ENCODE measurements around the gene SLAMF9. TPM values are rescaled to one million over a fixed set of nuclear protein-coding genes. Genes with fewer than 3 reads are reported as not detected.

Gene SLAMF9
- total RNA-seq, 1 experiment from 2014 or later, result 0.36 TPM

DNA sequence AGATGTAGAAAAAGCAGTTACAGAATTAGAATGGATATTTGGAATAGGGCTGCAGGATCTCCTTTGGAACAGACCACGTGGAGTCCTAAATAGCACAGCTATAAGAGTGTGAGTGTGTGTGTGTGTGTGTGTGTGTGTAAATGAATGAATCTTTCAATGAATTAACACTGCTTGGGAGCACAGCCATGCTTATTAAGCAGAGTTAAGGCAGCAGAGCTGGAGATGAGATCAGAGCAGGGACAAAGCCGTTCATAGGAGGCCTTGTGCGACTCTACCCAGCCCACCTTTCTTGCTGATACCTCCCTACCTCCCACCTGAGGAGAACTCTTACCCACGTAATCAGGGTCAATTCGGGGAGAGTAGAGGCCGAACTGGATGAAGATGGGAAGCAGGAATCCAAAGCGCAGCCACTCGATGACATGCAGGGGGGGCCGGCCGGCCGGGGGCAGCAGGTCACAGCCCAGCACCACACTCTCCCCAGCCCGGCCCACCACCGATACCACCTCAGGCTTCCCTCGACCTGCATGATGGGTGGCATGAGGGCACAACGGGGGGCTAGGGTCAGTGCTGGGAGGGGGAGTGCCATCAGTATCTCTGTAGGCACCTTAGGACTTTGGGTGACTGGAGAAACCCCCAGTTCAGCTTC, 11.3 kb downstream of the SLAMF9 start:
- no peak for DNase-seq
- Histone ChIP-seq H3K27me3 (replicated peaks; ENCODE audit: control insufficient read depth, insufficient read depth, low read length) (no peaks in the 10 kb centered on the region), H3K4me3 (ENCODE audit: low read depth, low read length) (no peak overlapping the region), H3K36me3 (ENCODE audit: control insufficient read depth, insufficient read depth, low read length) (no peaks in the 10 kb centered on the region), H3K4me1 (peaks cover 58% of the 10 kb centered on the region), H3K9me3 (no peaks in the 10 kb centered on the region)
- Mint-ChIP-seq H3K27me3 (ENCODE audit: insufficient read depth, unreplicated experiment) (no peaks in the 10 kb centered on the region), H3K36me3 (ENCODE audit: insufficient read depth, unreplicated experiment) (peaks cover 10% of the 10 kb centered on the region), H3K4me1 (ENCODE audit: low read depth, unreplicated experiment) (peaks cover 59% of the 10 kb centered on the region), H3K9me3 (ENCODE audit: unreplicated experiment) (no peaks in the 10 kb centered on the region), H3K27ac (ENCODE audit: unreplicated experiment) (no peak overlapping the region), H3K4me3 (ENCODE audit: unreplicated experiment) (no peak overlapping the region)
- intact Hi-C loops (cut with micrococcal nuclease; ENCODE audit: unreplicated experiment), result no loop called here
- ChIA-PET CTCF (no interaction called here), POLR2A (no interaction called here)
- TF ChIP-seq, protein P1, sequence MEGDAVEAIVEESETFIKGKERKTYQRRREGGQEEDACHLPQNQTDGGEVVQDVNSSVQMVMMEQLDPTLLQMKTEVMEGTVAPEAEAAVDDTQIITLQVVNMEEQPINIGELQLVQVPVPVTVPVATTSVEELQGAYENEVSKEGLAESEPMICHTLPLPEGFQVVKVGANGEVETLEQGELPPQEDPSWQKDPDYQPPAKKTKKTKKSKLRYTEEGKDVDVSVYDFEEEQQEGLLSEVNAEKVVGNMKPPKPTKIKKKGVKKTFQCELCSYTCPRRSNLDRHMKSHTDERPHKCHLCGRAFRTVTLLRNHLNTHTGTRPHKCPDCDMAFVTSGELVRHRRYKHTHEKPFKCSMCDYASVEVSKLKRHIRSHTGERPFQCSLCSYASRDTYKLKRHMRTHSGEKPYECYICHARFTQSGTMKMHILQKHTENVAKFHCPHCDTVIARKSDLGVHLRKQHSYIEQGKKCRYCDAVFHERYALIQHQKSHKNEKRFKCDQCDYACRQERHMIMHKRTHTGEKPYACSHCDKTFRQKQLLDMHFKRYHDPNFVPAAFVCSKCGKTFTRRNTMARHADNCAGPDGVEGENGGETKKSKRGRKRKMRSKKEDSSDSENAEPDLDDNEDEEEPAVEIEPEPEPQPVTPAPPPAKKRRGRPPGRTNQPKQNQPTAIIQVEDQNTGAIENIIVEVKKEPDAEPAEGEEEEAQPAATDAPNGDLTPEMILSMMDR (IDR thresholded peaks at IDR 0.05; ENCODE audit: insufficient read depth in 1 of 2, low read depth in 1 of 2, low read length in 1 of 2, severe bottlenecking in 1 of 2, unreplicated experiment in 1 of 2), result no peak
- no TSS peak for BruUV-seq (replicated peaks)

DNA sequence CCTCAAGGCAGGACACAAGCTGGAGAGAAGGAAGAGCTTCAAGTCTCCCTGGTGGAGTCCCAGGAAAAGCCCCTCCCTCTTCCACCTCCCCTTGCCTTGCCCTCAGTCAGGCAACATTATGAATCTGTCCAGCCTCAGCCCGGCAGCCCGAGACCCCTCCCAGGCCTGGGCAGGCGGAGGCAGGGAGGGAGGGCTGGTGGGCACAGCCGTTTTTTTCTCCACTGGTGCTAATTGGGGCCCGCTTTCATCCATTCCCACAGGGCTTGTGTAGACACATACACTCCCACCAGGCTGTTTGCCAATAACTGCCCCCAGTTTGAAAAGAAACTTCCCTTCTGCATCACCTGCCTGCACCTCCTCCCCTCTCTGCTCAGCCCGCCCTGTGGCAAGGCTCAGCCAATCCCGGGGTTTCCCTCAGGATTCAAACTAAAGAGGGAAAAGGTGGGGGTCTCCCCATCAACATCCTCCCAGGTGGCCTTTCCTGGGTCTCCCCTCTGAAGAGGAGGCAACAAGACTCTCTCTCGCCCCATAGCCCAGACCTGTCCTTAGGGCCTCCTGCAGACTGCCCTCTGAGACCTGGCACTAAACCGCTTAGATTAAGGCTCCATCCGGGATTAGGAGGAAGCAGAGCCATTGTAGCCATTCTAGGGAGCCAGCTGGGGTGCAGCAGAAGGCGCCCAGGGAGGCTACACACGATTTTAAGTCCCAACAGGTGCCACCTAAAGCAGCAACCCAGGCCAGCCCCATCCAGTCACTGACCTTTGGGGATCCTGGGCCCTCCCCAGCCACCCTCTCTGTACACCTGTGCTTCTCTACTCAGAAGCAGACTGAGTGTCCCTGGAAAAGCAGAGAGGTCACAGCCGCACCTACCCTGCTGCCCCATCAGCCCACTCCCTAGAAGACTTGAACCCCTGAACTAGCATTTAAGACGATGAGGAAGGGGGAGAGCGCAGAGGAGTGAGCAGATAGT, 12.2 kb downstream of the SLAMF9 start:
- BruUV-seq (replicated peaks), result no TSS peak
- Mint-ChIP-seq H3K9me3 (ENCODE audit: unreplicated experiment) (no peaks in the 10 kb centered on the region), H3K36me3 (ENCODE audit: insufficient read depth, unreplicated experiment) (peaks cover 10% of the 10 kb centered on the region), H3K27ac (ENCODE audit: unreplicated experiment) (no peak overlapping the region), H3K27me3 (ENCODE audit: insufficient read depth, unreplicated experiment) (no peaks in the 10 kb centered on the region), H3K4me1 (ENCODE audit: low read depth, unreplicated experiment) (peaks cover 60% of the 10 kb centered on the region), H3K4me3 (ENCODE audit: unreplicated experiment) (peak overlapping the region; percentile 10)
- H3K27me3 ChIP-seq (replicated peaks; ENCODE audit: control insufficient read depth, insufficient read depth, low read length), result no peaks in the 10 kb centered on the region
- POLR2A ChIA-PET, result no interaction called here
- H3K9me3 ChIP-seq, result no peaks in the 10 kb centered on the region
- H3K4me1 ChIP-seq, result peaks cover 67% of the 10 kb centered on the region
- TF ChIP-seq, protein P1 (IDR thresholded peaks at IDR 0.05; ENCODE audit: insufficient read depth in 1 of 2, low read depth in 1 of 2, low read length in 1 of 2, severe bottlenecking in 1 of 2, unreplicated experiment in 1 of 2), result no peak
- intact Hi-C loops (cut with micrococcal nuclease; ENCODE audit: unreplicated experiment), result no loop called here
- H3K36me3 ChIP-seq (ENCODE audit: control insufficient read depth, insufficient read depth, low read length), result no peaks in the 10 kb centered on the region
- no peak for DNase-seq
- CTCF ChIA-PET, result interaction anchor here (10.1 kb wide), 1 partner anchor 64 kb away, joined by 129 read pairs; no protein-coding TSS in a partner anchor
- H3K4me3 ChIP-seq (ENCODE audit: low read depth, low read length), result no peak overlapping the region

DNA sequence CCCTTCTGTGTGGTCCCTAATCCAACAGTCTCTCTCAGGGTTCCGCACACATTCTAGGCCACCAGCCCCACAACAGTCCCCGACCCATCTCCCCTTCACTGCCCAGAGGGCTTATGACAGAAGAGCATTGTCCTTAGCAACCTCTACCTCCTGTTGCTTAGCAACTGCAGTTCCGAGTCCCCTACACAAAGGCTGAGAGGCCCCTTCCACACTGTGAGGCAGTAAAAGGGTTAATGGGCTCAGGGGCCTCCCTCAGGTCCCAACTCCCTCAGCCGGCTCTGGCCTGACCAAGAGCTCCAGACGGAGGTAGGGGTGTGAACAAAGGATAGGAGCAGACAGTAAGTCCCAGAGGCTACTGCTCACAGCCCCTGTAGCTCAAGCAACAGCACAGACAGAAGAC, 12.9 kb downstream of the SLAMF9 start:
- Mint-ChIP-seq H3K9me3 (ENCODE audit: unreplicated experiment) (no peaks in the 10 kb centered on the region), H3K27me3 (ENCODE audit: insufficient read depth, unreplicated experiment) (no peaks in the 10 kb centered on the region), H3K27ac (ENCODE audit: unreplicated experiment) (peak overlapping the region; percentile 73), H3K4me3 (ENCODE audit: unreplicated experiment) (no peak overlapping the region), H3K4me1 (ENCODE audit: low read depth, unreplicated experiment) (peaks cover 66% of the 10 kb centered on the region), H3K36me3 (ENCODE audit: insufficient read depth, unreplicated experiment) (peaks cover 15% of the 10 kb centered on the region)
- H3K9me3 ChIP-seq, result no peaks in the 10 kb centered on the region
- ChIA-PET POLR2A (no interaction called here), CTCF (interaction anchor here (10.1 kb wide), 1 partner anchor 65 kb away, joined by 129 read pairs; no protein-coding TSS in a partner anchor)
- no peak overlapping the region for H3K4me3 ChIP-seq (ENCODE audit: low read depth, low read length)
- H3K4me1 ChIP-seq, result peaks cover 67% of the 10 kb centered on the region
- DNase-seq, result no peak
- intact Hi-C loops (cut with micrococcal nuclease; ENCODE audit: unreplicated experiment), result no loop called here
- no TSS peak for BruUV-seq (replicated peaks)
- TF ChIP-seq, protein P1 (IDR thresholded peaks at IDR 0.05; ENCODE audit: insufficient read depth in 1 of 2, low read depth in 1 of 2, low read length in 1 of 2, severe bottlenecking in 1 of 2, unreplicated experiment in 1 of 2), result no peak
- H3K27me3 ChIP-seq (replicated peaks; ENCODE audit: control insufficient read depth, insufficient read depth, low read length), result no peaks in the 10 kb centered on the region
- no peaks in the 10 kb centered on the region; the same call in 1 of the 2 replicates for H3K36me3 ChIP-seq (ENCODE audit: control insufficient read depth, insufficient read depth, low read length)

All from Caco-2 (cell line).